H9 (cell line): ENCODE data around the gene EFCAB5. TPM values are rescaled to one million over a fixed set of nuclear protein-coding genes. Genes with fewer than 3 reads are reported as not detected.

Source experiments
- DNase-seq: peaks from one replicate; pipeline ENCODE4 v3.0.0-alpha.2; 2017
- H2AFZ ChIP-seq: one replicate; pipeline ENCODE4 v1.6.1; 2013; ENCODE audit warnings: mild to moderate bottlenecking, low read length, control low read depth, moderate library complexity
- H2AK5ac ChIP-seq: 2 replicates; pipeline ENCODE4 v1.6.1; 2013; ENCODE audit warnings: low read length, control low read depth, mixed read lengths; ENCODE audit not compliant: insufficient read length
- H2BK120ac ChIP-seq: one replicate; pipeline ENCODE4 v1.6.1; 2013; ENCODE audit warnings: low read depth, mild to moderate bottlenecking, low read length, control low read depth, inconsistent platforms; ENCODE audit not compliant: poor library complexity, severe bottlenecking
- H2BK12ac ChIP-seq: 2 replicates; pipeline ENCODE4 v1.6.1; 2013; ENCODE audit warnings: low read length, control low read depth, mixed read lengths, low read depth; ENCODE audit not compliant: insufficient read length
- H2BK15ac ChIP-seq: 2 replicates; pipeline ENCODE4 v1.6.1; 2013; ENCODE audit warnings: low read depth, low read length, control low read depth
- H2BK20ac ChIP-seq: one replicate; pipeline ENCODE4 v1.6.1; 2013; ENCODE audit warnings: low read depth, mild to moderate bottlenecking, low read length, control low read depth, inconsistent platforms; ENCODE audit not compliant: poor library complexity, severe bottlenecking
- H2BK5ac ChIP-seq: 2 replicates; pipeline ENCODE4 v1.6.1; 2013; ENCODE audit warnings: low read length, control low read depth, mixed read lengths; ENCODE audit not compliant: insufficient read length
- H3K14ac ChIP-seq: 2 replicates; pipeline ENCODE4 v1.6.1; 2013; ENCODE audit warnings: low read length, control low read depth; ENCODE audit not compliant: insufficient read depth
- H3K18ac ChIP-seq: 2 replicates; pipeline ENCODE4 v1.6.1; 2013; ENCODE audit warnings: low read depth, mild to moderate bottlenecking, mixed read lengths, low read length, control low read depth; ENCODE audit not compliant: insufficient read length
- H3K23ac ChIP-seq: 2 replicates; pipeline ENCODE4 v1.6.1; 2013; ENCODE audit warnings: low read length, control low read depth, mixed read lengths, low read depth; ENCODE audit not compliant: insufficient read length
- H3K23me2 ChIP-seq: 2 replicates; pipeline ENCODE4 v1.6.1; 2013; ENCODE audit warnings: low read depth, mild to moderate bottlenecking, mixed read lengths, low read length, control low read depth; ENCODE audit not compliant: insufficient read length, poor library complexity, severe bottlenecking
- H3K27ac ChIP-seq: 2 replicates; pipeline ENCODE4 v1.5.1; 2013; ENCODE audit warnings: low read length, control low read depth, mixed read lengths, low read depth; ENCODE audit not compliant: insufficient read length
- H3K27me3 ChIP-seq: 2 replicates; pipeline ENCODE4 v1.6.1; 2013; ENCODE audit warnings: low read length, control low read depth, inconsistent platforms; ENCODE audit not compliant: insufficient read depth
- H3K4ac ChIP-seq: 2 replicates; pipeline ENCODE4 v1.6.1; 2013; ENCODE audit warnings: low read depth, mild to moderate bottlenecking, control low read depth, inconsistent platforms, low read length, moderate library complexity
- H3K4me1 ChIP-seq: 2 replicates; pipeline ENCODE4 v1.6.1; 2013; ENCODE audit warnings: low read length, control low read depth, inconsistent platforms; ENCODE audit not compliant: insufficient read depth
- H3K4me2 ChIP-seq: 2 replicates; pipeline ENCODE4 v1.6.1; 2013; ENCODE audit warnings: low read length, control low read depth, mixed read lengths; ENCODE audit not compliant: insufficient read length, insufficient read depth
- H3K56ac ChIP-seq: 2 replicates; pipeline ENCODE4 v1.6.1; 2013; ENCODE audit warnings: low read depth, mild to moderate bottlenecking, mixed read lengths, low read length, control low read depth; ENCODE audit not compliant: insufficient read length
- H3K79me1 ChIP-seq: 2 replicates; pipeline ENCODE4 v1.6.1; 2013; ENCODE audit warnings: low read depth, mild to moderate bottlenecking, moderate library complexity, low read length, control low read depth, inconsistent platforms; ENCODE audit not compliant: insufficient read depth, poor library complexity, severe bottlenecking
- H3K79me2 ChIP-seq: 2 replicates; pipeline ENCODE4 v1.6.1; 2013; ENCODE audit warnings: low read length, control low read depth, inconsistent platforms; ENCODE audit not compliant: insufficient read depth
- H3K9ac ChIP-seq: 2 replicates; pipeline ENCODE4 v1.6.1; 2013; ENCODE audit warnings: low read length, control low read depth, mixed read lengths; ENCODE audit not compliant: insufficient read length; ENCODE audit errors: extremely low read depth
- H3K9me3 ChIP-seq: one replicate; pipeline ENCODE4 v1.6.1; 2013; ENCODE audit warnings: low read depth, low read length, inconsistent platforms; ENCODE audit not compliant: control insufficient read depth
- H3T11ph ChIP-seq: one replicate; pipeline ENCODE4 v1.6.1; 2013; ENCODE audit warnings: mild to moderate bottlenecking, low read length, control low read depth, inconsistent platforms
- H4K20me1 ChIP-seq: one replicate; pipeline ENCODE4 v1.6.1; 2013; ENCODE audit not compliant: control insufficient read depth, insufficient read length, insufficient read depth
- H4K5ac ChIP-seq: 2 replicates; pipeline ENCODE4 v1.6.1; 2013; ENCODE audit warnings: low read depth, mild to moderate bottlenecking, mixed read lengths, low read length, control low read depth; ENCODE audit not compliant: insufficient read length
- H4K8ac ChIP-seq: replicated peaks from 2 replicates; pipeline ENCODE4 v1.6.1; 2013; ENCODE audit warnings: low read length, control low read depth, mixed read lengths, low read depth; ENCODE audit not compliant: insufficient read length
- H4K91ac ChIP-seq: 2 replicates; pipeline ENCODE4 v1.6.1; 2013; ENCODE audit warnings: low read depth, mild to moderate bottlenecking, moderate library complexity, mixed read lengths, low read length, control low read depth; ENCODE audit not compliant: insufficient read length
- H3K27ac Mint-ChIP-seq, 3 experiments: 2 replicates in 2 of 3; 3 replicates in 1 of 3; pipeline ENCODE4 v1.8.0; 2020 to 2021; ENCODE audit warnings: mixed read lengths in 3 of 3, mild to moderate bottlenecking in 1 of 3, moderate library complexity in 1 of 3
- H3K27me3 Mint-ChIP-seq: 2 replicates; pipeline ENCODE4 v1.8.0; 2021; ENCODE audit warnings: low read depth, mild to moderate bottlenecking, moderate library complexity, mixed read lengths
- H3K36me3 Mint-ChIP-seq, 3 experiments: 2 replicates in 2 of 3; 3 replicates in 1 of 3; pipeline ENCODE4 v1.8.0; 2020 to 2021; ENCODE audit warnings: low read depth in 3 of 3, mixed read lengths in 3 of 3; ENCODE audit not compliant: insufficient read depth in 1 of 3
- H3K4me1 Mint-ChIP-seq, 2 experiments: 2 replicates each; pipeline ENCODE4 v1.8.0; 2020; ENCODE audit warnings: mixed read lengths in 2 of 2
- H3K4me3 Mint-ChIP-seq, 2 experiments: 2 replicates in 1 of 2; 3 replicates in 1 of 2; pipeline ENCODE4 v1.8.0; 2020 to 2021; ENCODE audit warnings: mild to moderate bottlenecking in 2 of 2, mixed read lengths in 2 of 2, moderate library complexity in 1 of 2
- H3K9me3 Mint-ChIP-seq, 2 experiments: 2 replicates in 1 of 2; 3 replicates in 1 of 2; pipeline ENCODE4 v1.8.0; 2020; ENCODE audit warnings: mild to moderate bottlenecking in 2 of 2, mixed read lengths in 2 of 2, moderate library complexity in 1 of 2
- WGBS: extraction: QIAGEN DNeasy Blood & Tissue Kit; methylation state at CpG from one replicate; pipeline ENCODE4 v1.1.7; 2013; ENCODE audit warnings: missing lambda C conversion rate, low lambda C conversion rate, mixed read lengths; ENCODE audit not compliant: insufficient read length; ENCODE audit errors: extremely low coverage; 5-methylcytosine and 5-hydroxymethylcytosine counted together
- total RNA-seq: library from RNA; stranded (reverse); gene quantifications from 2 replicates; pipeline ENCODE4 v1.2.1, GENCODE V29; 2021
- TF ChIP-seq, protein P1 (sequence below): fragments of 200-600 bp; sonication (generic); conservative IDR thresholded peaks from 3 replicates; pipeline ENCODE4 v1.8.0; 2021; ENCODE audit warnings: antibody characterized with exemption, mild to moderate bottlenecking

EFCAB5 gene
- total RNA-seq, 1 experiment from 2014 or later, result not detected

DNA sequence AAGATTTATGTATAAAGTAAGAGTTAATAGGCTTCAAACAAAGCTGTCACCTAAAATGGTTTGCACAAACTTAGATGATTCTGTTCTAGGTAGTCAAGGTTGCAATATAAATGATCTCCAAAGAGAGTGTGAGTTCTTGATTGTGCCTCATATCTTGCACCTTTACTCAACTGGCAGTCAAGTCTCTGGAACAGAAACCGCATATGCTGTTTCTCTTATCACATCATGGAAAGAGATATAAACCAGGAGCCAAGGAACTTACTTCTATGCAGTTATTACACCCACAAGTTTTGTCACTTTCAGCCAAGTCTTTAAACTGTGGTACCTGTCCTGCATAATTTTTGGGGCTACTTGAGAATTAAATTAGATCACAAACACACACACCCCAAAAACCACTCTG lies 16.6 kb upstream of the EFCAB5 start:
- TF ChIP-seq, protein P1, sequence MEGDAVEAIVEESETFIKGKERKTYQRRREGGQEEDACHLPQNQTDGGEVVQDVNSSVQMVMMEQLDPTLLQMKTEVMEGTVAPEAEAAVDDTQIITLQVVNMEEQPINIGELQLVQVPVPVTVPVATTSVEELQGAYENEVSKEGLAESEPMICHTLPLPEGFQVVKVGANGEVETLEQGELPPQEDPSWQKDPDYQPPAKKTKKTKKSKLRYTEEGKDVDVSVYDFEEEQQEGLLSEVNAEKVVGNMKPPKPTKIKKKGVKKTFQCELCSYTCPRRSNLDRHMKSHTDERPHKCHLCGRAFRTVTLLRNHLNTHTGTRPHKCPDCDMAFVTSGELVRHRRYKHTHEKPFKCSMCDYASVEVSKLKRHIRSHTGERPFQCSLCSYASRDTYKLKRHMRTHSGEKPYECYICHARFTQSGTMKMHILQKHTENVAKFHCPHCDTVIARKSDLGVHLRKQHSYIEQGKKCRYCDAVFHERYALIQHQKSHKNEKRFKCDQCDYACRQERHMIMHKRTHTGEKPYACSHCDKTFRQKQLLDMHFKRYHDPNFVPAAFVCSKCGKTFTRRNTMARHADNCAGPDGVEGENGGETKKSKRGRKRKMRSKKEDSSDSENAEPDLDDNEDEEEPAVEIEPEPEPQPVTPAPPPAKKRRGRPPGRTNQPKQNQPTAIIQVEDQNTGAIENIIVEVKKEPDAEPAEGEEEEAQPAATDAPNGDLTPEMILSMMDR, result no peak
- Mint-ChIP-seq H3K4me3 (no peak overlapping the region), H3K9me3 (no peaks in the 10 kb centered on the region; a peak in 1 of 5 replicates), H3K4me1 (peaks cover 5 to 7% of the 10 kb centered on the region in 2 experiments), H3K36me3 (no peaks in the 10 kb centered on the region), H3K27ac (no peak overlapping the region), H3K27me3 (no peaks in the 10 kb centered on the region)
- Histone ChIP-seq H3K18ac (no peak overlapping the region), H4K8ac (no peak overlapping the region), H3K4ac (no peak overlapping the region), H2AK5ac (no peak overlapping the region), H3T11ph (no peak overlapping the region), H3K56ac (no peak overlapping the region), H3K14ac (no peak overlapping the region), H4K91ac (no peak overlapping the region), H2BK12ac (no peak overlapping the region), H3K9ac (no peak overlapping the region), H2BK20ac (no peak overlapping the region), H2BK5ac (no peak overlapping the region), H3K27me3 (no peaks in the 10 kb centered on the region), H2AFZ (no peak overlapping the region), H3K9me3 (no peaks in the 10 kb centered on the region), H4K20me1 (no peaks in the 10 kb centered on the region), H3K79me1 (peaks cover 3% of the 10 kb centered on the region), H4K5ac (no peak overlapping the region), H3K23me2 (peaks cover 6% of the 10 kb centered on the region), H2BK120ac (no peak overlapping the region), H3K79me2 (peaks cover 4% of the 10 kb centered on the region; the same call in 1 of the 2 replicates), H3K4me1 (peaks cover 2% of the 10 kb centered on the region; the same call in 1 of the 2 replicates), H3K23ac (no peak overlapping the region), H3K4me2 (no peak overlapping the region), H2BK15ac (no peak overlapping the region), H3K27ac (no peak overlapping the region)
- no peak for DNase-seq
- no CpG with 5 or more reads among the region's 1 CpG for WGBS
